ENCODE results near the gene ASCL4. TPM values are rescaled to one million over a fixed set of nuclear protein-coding genes. Genes with fewer than 3 reads are reported as not detected.
A peak's percentile ranks its signal among the peaks of the same experiment; 100 is the strongest.

Gene ASCL4
- polyA plus RNA-seq, 3 donors = not detected

DNA sequence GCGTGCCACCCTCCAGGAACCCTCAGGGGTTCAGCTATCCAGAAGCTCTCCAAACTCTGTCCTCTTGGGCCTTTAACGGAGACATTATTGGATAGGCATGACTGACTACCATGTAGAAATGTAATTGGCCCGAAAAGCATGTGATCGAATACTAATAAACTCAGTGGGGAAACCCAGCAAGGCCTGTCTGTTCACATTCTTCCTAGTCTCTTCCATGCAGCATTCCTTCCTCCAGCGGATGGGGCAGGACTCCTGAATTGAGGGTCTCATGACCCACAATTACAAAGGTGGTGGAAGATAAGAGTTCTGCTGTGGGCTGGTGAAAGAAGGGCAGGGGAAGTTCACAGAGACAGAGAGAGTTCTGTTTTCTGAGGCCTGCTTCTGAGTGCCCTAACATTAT, 7.0 kb upstream of the ASCL4 start:
- H3K4me1 ChIP-seq (ENCODE audit: control insufficient read depth in 1 of 2, insufficient read depth in 2 of 2, low read length in 2 of 2) = no peaks in the 10 kb centered on the region
- no peak overlapping the region for H2AFZ ChIP-seq (ENCODE audit: insufficient read depth, low read depth, low read length, poor library complexity, severe bottlenecking)
- no peaks in the 10 kb centered on the region for H3K9me3 ChIP-seq (replicated peaks in 1 of 2; ENCODE audit: control insufficient read depth in 1 of 2, insufficient read depth in 1 of 2, low read length in 2 of 2)
- Mint-ChIP-seq H3K4me1 (no peaks in the 10 kb centered on the region), H3K27me3 (ENCODE audit: low read depth in 3 of 3) (peaks cover 6 to 17% (median 13%) of the 10 kb centered on the region in 3 donors), H3K4me3 (no peak overlapping the region), H3K27ac (no peak overlapping the region), H3K9me3 (peaks cover 0 to 6% (median 2%) of the 10 kb centered on the region in 7 donors), H3K36me3 (no peaks in the 10 kb centered on the region)
- H3K36me3 ChIP-seq (replicated peaks in 1 of 2; ENCODE audit: control insufficient read depth in 1 of 2, insufficient read depth in 2 of 2, low read length in 2 of 2) = no peaks in the 10 kb centered on the region
- 100% methylated on average over 1 of the region's 5 CpGs for WGBS (ENCODE audit: insufficient coverage)
- no peak for DNase-seq
- H3K79me2 ChIP-seq (ENCODE audit: insufficient read depth, low read length) = no peaks in the 10 kb centered on the region
- H3K9ac ChIP-seq (ENCODE audit: insufficient read depth, low read length, poor library complexity, severe bottlenecking) = no peak overlapping the region
- H3K27ac ChIP-seq (ENCODE audit: low read depth in 1 of 2, low read length in 2 of 2) = no peak overlapping the region
- intact Hi-C loops (cut with micrococcal nuclease) = loop anchor here in 1 of 2 donors (10.0 kb wide), 1 partner anchor 117 kb away; no protein-coding TSS in a partner anchor
- TF ChIP-seq, protein P1, sequence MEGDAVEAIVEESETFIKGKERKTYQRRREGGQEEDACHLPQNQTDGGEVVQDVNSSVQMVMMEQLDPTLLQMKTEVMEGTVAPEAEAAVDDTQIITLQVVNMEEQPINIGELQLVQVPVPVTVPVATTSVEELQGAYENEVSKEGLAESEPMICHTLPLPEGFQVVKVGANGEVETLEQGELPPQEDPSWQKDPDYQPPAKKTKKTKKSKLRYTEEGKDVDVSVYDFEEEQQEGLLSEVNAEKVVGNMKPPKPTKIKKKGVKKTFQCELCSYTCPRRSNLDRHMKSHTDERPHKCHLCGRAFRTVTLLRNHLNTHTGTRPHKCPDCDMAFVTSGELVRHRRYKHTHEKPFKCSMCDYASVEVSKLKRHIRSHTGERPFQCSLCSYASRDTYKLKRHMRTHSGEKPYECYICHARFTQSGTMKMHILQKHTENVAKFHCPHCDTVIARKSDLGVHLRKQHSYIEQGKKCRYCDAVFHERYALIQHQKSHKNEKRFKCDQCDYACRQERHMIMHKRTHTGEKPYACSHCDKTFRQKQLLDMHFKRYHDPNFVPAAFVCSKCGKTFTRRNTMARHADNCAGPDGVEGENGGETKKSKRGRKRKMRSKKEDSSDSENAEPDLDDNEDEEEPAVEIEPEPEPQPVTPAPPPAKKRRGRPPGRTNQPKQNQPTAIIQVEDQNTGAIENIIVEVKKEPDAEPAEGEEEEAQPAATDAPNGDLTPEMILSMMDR (IDR thresholded peaks at IDR 0.05) = no peak
- H3K4me3 ChIP-seq (replicated peaks in 1 of 3; ENCODE audit: low read depth in 2 of 3, low read length in 3 of 3) = no peak overlapping the region
- peaks cover 0 to 8% of the 10 kb centered on the region in 2 donors for H3K27me3 ChIP-seq (ENCODE audit: control insufficient read depth in 2 of 2, insufficient read depth in 2 of 2, low read length in 2 of 2)
- H4K20me1 ChIP-seq (ENCODE audit: insufficient read depth, low read length) = no peaks in the 10 kb centered on the region
- H3K4me2 ChIP-seq (replicated peaks; ENCODE audit: extremely low read depth, low read length, poor library complexity, severe bottlenecking) = no peak overlapping the region

DNA sequence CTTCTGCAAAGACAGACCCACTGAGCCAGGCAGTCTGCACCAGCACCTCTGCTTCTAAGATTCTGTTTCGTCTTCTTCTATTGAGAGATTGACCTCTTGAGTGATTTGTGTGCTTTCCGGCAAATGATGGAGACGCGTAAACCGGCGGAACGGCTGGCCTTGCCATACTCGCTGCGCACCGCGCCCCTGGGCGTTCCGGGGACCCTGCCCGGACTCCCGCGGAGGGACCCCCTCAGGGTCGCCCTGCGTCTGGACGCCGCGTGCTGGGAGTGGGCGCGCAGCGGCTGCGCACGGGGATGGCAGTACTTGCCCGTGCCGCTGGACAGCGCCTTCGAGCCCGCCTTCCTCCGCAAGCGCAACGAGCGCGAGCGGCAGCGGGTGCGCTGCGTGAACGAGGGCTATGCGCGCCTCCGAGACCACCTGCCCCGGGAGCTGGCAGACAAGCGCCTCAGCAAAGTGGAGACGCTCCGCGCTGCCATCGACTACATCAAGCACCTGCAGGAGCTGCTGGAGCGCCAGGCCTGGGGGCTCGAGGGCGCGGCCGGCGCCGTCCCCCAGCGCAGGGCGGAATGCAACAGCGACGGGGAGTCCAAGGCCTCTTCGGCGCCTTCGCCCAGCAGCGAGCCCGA, 703 bp downstream of the ASCL4 start:
- intact Hi-C loops (cut with micrococcal nuclease) = no loop called here
- H3K27ac Mint-ChIP-seq = peak overlapping the region in 1 of 7 donors; percentile 16
- Histone ChIP-seq H3K4me3 (replicated peaks in 1 of 3; ENCODE audit: low read depth in 2 of 3, low read length in 3 of 3) (peak overlapping the region; percentile 3 to 72 (median 5)), H4K20me1 (ENCODE audit: insufficient read depth, low read length) (no peaks in the 10 kb centered on the region), H3K27ac (ENCODE audit: low read depth in 1 of 2, low read length in 2 of 2) (no peak overlapping the region), H3K36me3 (replicated peaks in 1 of 2; ENCODE audit: control insufficient read depth in 1 of 2, insufficient read depth in 2 of 2, low read length in 2 of 2) (no peaks in the 10 kb centered on the region), H3K4me2 (replicated peaks; ENCODE audit: extremely low read depth, low read length, poor library complexity, severe bottlenecking) (peak overlapping the region; percentile 83), H2AFZ (ENCODE audit: insufficient read depth, low read depth, low read length, poor library complexity, severe bottlenecking) (peak overlapping the region; percentile 76), H3K4me1 (ENCODE audit: control insufficient read depth in 1 of 2, insufficient read depth in 2 of 2, low read length in 2 of 2) (peaks cover 39 to 40% of the 10 kb centered on the region in 2 donors), H3K79me2 (ENCODE audit: insufficient read depth, low read length) (no peaks in the 10 kb centered on the region), H3K9me3 (replicated peaks in 1 of 2; ENCODE audit: control insufficient read depth in 1 of 2, insufficient read depth in 1 of 2, low read length in 2 of 2) (peaks cover 0 to 6% of the 10 kb centered on the region in 2 donors), H3K9ac (ENCODE audit: insufficient read depth, low read length, poor library complexity, severe bottlenecking) (no peak overlapping the region), H3K27me3 (ENCODE audit: control insufficient read depth in 2 of 2, insufficient read depth in 2 of 2, low read length in 2 of 2) (peaks cover 40 to 54% of the 10 kb centered on the region in 2 donors)
- peak overlapping the region; percentile 63 to 84 for H3K4me3 Mint-ChIP-seq
- H3K27me3 Mint-ChIP-seq (ENCODE audit: low read depth in 3 of 3) = peaks cover 48 to 53% (median 49%) of the 10 kb centered on the region in 3 donors
- H3K9me3 Mint-ChIP-seq = peaks cover 0 to 16% (median 3%) of the 10 kb centered on the region in 7 donors
- H3K36me3 Mint-ChIP-seq = peaks cover 0 to 5% of the 10 kb centered on the region in 2 donors
- H3K4me1 Mint-ChIP-seq = peaks cover 38% of the 10 kb centered on the region
- TF ChIP-seq, protein P1 (IDR thresholded peaks at IDR 0.05) = peak; percentile 42
- 3% methylated on average over 66 of the region's 66 CpGs for WGBS (ENCODE audit: insufficient coverage)
- peak in 2 of 3 donors; percentile 5 to 14 for DNase-seq
